PC-9 (cell line): ENCODE measurements around the gene MYOG.

Experiments used
- EZH2 ChIP-seq: fragments of 200-600 bp; sonication (generic); IDR thresholded peaks from 2 replicates; pipeline ENCODE4 v1.8.0; 2017; ENCODE audit warnings: antibody characterized with exemption, low read depth
- TF ChIP-seq, protein P1 (sequence below): fragments of 200-600 bp; sonication (generic); conservative IDR thresholded peaks from 2 replicates; pipeline ENCODE4 v1.6.1; 2017; ENCODE audit warnings: mixed run types, antibody characterized with exemption, mild to moderate bottlenecking, moderate library complexity

DNA sequence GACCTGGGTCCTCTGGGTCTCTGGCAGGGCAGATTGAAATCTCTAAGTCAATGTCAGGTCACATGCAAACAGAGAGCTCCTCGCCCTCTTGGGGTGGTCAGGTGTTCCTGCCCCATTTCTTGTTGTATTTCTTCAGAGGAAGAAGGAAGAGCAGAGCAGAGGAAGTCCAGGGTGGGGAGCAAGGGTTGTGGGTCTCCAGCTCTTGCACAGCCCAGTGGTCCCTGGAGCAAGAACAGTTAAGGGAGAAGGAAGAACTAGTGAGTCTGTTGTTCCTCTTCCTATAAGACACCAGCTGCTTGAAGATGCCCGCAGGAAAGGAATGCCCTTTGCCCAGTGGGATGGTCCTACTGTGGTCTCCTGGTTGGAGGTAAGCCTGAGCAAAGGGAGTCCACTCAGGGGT lies 26.3 kb downstream of the MYOG start:
- TF ChIP-seq, protein P1, sequence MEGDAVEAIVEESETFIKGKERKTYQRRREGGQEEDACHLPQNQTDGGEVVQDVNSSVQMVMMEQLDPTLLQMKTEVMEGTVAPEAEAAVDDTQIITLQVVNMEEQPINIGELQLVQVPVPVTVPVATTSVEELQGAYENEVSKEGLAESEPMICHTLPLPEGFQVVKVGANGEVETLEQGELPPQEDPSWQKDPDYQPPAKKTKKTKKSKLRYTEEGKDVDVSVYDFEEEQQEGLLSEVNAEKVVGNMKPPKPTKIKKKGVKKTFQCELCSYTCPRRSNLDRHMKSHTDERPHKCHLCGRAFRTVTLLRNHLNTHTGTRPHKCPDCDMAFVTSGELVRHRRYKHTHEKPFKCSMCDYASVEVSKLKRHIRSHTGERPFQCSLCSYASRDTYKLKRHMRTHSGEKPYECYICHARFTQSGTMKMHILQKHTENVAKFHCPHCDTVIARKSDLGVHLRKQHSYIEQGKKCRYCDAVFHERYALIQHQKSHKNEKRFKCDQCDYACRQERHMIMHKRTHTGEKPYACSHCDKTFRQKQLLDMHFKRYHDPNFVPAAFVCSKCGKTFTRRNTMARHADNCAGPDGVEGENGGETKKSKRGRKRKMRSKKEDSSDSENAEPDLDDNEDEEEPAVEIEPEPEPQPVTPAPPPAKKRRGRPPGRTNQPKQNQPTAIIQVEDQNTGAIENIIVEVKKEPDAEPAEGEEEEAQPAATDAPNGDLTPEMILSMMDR, result no peak
- TF ChIP-seq EZH2, result no peak
